GM12873 (cell line): ENCODE measurements around the gene CCT6A.

Experiments used
- CTCF ChIP-seq: IDR thresholded peaks from 2 replicates; pipeline ENCODE4 v1.5.1; 2012; ENCODE audit warnings: low read depth, mild to moderate bottlenecking, moderate library complexity, low read length, control low read depth; ENCODE audit not compliant: insufficient read depth; ENCODE audit errors: missing control alignments

Gene CCT6A

GRCh38 chr7:56051339-56052191, at the start of gene CCT6A, which contains the start of gene PSPH:
TSS of gene CCT6A (plus strand) at chr7:56051765. CDS start at chr7:56051849, 84 bp downstream.
TSS of gene PSPH (minus strand) at chr7:56051444. CDS start at chr7:56021212, 30,232 bp downstream.
- TF ChIP-seq CTCF: no peak

GRCh38 chr7:56003749-56004148, 47.8 kb upstream of the CCT6A start:
- TF ChIP-seq CTCF: no peak

- no peak for TF ChIP-seq CTCF
Observed at GRCh38 chr7:56007167-56007652, 44.4 kb upstream of the CCT6A start.

- TF ChIP-seq CTCF: no peak
Observed at GRCh38 chr7:56007891-56008290, 43.7 kb upstream of the CCT6A start.

GRCh38 chr7:56009695-56010094, 41.9 kb upstream of the CCT6A start:
- no peak for TF ChIP-seq CTCF

GRCh38 chr7:56019501-56019900, 32.1 kb upstream of the CCT6A start:
- no peak for TF ChIP-seq CTCF

- TF ChIP-seq CTCF: no peak
Observed at GRCh38 chr7:56023500-56023899, 28.1 kb upstream of the CCT6A start.
